H1 (cell line): ENCODE results near the gene SLC6A7. TPM values are rescaled to one million over a fixed set of nuclear protein-coding genes. Genes with fewer than 3 reads are reported as not detected.

Source experiments
- CTCF ChIA-PET: fragments of 300-600 bp; sonication (Branson Sonifier 250); formaldehyde crosslinking; loops from one replicate; lab custom pipeline; 2021; ENCODE audit not compliant: partially characterized antibody; lab: Charles Lee
- POLR2A ChIA-PET: fragments of 300-600 bp; sonication (Branson Sonifier 250); formaldehyde crosslinking; loops from one replicate; lab custom pipeline; 2021; ENCODE audit warnings: inconsistent platforms; ENCODE audit not compliant: partially characterized antibody; lab: Charles Lee
- DNase-seq, 2 experiments: peaks; one replicate each; pipeline versions ENCODE4 v3.0.0 to v3.0.0-alpha.2; 2010 to 2022; ENCODE audit warnings: low spot score in 2 of 2, low read depth in 1 of 2, mixed read lengths in 1 of 2
- FAIRE-seq: peaks from 2 replicates; lab custom pipeline; 2011; peaks lifted over from hg19 to GRCh38; lab: Jason Lieb, UNC
- H2AFZ ChIP-seq: 2 replicates; pipeline ENCODE4 v1.8.1; 2012; ENCODE audit warnings: low read length, inconsistent platforms
- H2AK5ac ChIP-seq: 2 replicates; pipeline ENCODE4 v1.6.1; 2013; ENCODE audit warnings: low read depth, low read length
- H2BK120ac ChIP-seq: replicated peaks from 2 replicates; pipeline ENCODE3; 2013; ENCODE audit warnings: low read depth, low read length, inconsistent platforms
- H2BK12ac ChIP-seq: 2 replicates; pipeline ENCODE4 v1.6.1; 2013; ENCODE audit warnings: low read depth, low read length
- H2BK15ac ChIP-seq: 2 replicates; pipeline ENCODE4 v1.6.1; 2013; ENCODE audit warnings: low read length
- H2BK20ac ChIP-seq: 2 replicates; pipeline ENCODE4 v1.6.1; 2013; ENCODE audit warnings: low read length
- H2BK5ac ChIP-seq: 2 replicates; pipeline ENCODE4 v1.6.1; 2013; ENCODE audit warnings: low read depth, low read length
- H3K14ac ChIP-seq: 2 replicates; pipeline ENCODE4 v1.6.1; 2013; ENCODE audit warnings: inconsistent platforms; ENCODE audit not compliant: insufficient read length
- H3K18ac ChIP-seq: 2 replicates; pipeline ENCODE4 v1.6.1; 2013; ENCODE audit warnings: low read length; ENCODE audit errors: extremely low read depth
- H3K23ac ChIP-seq: 2 replicates; pipeline ENCODE4 v1.6.1; 2013; ENCODE audit warnings: inconsistent platforms; ENCODE audit not compliant: insufficient read length
- H3K23me2 ChIP-seq: 2 replicates; pipeline ENCODE4 v1.6.1; 2013; ENCODE audit warnings: low read depth, low read length
- H3K27ac ChIP-seq: 2 replicates; pipeline ENCODE4 v1.6.1; 2011; ENCODE audit warnings: low read depth, low read length, inconsistent platforms
- H3K27me3 ChIP-seq, 4 experiments: replicated peaks in 1 of 4; 1 replicate in 1 of 4; 2 replicates in 3 of 4; pipeline versions ENCODE4 v1.6.1 to v1.8.1; 2011 to 2013; ENCODE audit warnings: low read length in 3 of 4, mild to moderate bottlenecking in 3 of 4, inconsistent platforms in 2 of 4, mixed read lengths in 2 of 4, moderate library complexity in 1 of 4; ENCODE audit not compliant: control insufficient read depth in 3 of 4, insufficient read depth in 3 of 4; ENCODE audit errors: extremely low read depth in 1 of 4
- H3K36me3 ChIP-seq, 4 experiments: 2 replicates each; pipeline versions ENCODE4 v1.6.1 to v1.8.1; 2011 to 2013; ENCODE audit warnings: mild to moderate bottlenecking in 4 of 4, low read length in 3 of 4, moderate library complexity in 2 of 4, control low read depth in 1 of 4, inconsistent platforms in 1 of 4; ENCODE audit not compliant: insufficient read depth in 4 of 4, control insufficient read depth in 2 of 4
- H3K4ac ChIP-seq: replicated peaks from 2 replicates; pipeline ENCODE3; 2013; ENCODE audit warnings: low read length, low read depth, mixed read lengths, inconsistent platforms; ENCODE audit not compliant: insufficient read length
- H3K4me1 ChIP-seq, 4 experiments: replicated peaks in 1 of 4; 1 replicate in 1 of 4; 2 replicates in 3 of 4; pipeline versions ENCODE4 v1.6.1 to v1.8.1; 2011 to 2013; ENCODE audit warnings: low read length in 3 of 4, inconsistent platforms in 2 of 4, mixed read lengths in 1 of 4; ENCODE audit not compliant: insufficient read depth in 4 of 4, control insufficient read depth in 3 of 4
- H3K4me2 ChIP-seq, 2 experiments: 2 replicates each; pipeline versions ENCODE4 v1.6.1 to v1.8.1; 2011 to 2013; ENCODE audit warnings: low read depth in 2 of 2, low read length in 2 of 2, control low read depth in 1 of 2, inconsistent platforms in 1 of 2, mild to moderate bottlenecking in 1 of 2; ENCODE audit not compliant: insufficient read depth in 1 of 2
- H3K4me3 ChIP-seq, 4 experiments: fragments of 200-600, 300-600 bp in 1 of 4; sonication (generic), shearing (Covaris generic), sonication (Bioruptor Twin) in 1 of 4; 2 replicates each; pipeline versions ENCODE4 v1.5.1 to v1.8.1; 2011 to 2016; ENCODE audit warnings: low read length in 4 of 4, low read depth in 3 of 4, control low read depth in 2 of 4, inconsistent platforms in 2 of 4, mild to moderate bottlenecking in 2 of 4, mixed read lengths in 1 of 4, moderate library complexity in 1 of 4; ENCODE audit not compliant: insufficient read depth in 2 of 4; ENCODE audit errors: extremely low read depth in 1 of 4
- H3K56ac ChIP-seq: replicated peaks from 2 replicates; pipeline ENCODE3; 2013; ENCODE audit warnings: low read depth, mild to moderate bottlenecking, mixed read lengths, low read length, inconsistent platforms; ENCODE audit not compliant: insufficient read length
- H3K79me1 ChIP-seq: 2 replicates; pipeline ENCODE4 v1.6.1; 2013; ENCODE audit warnings: low read depth, low read length, control low read depth
- H3K79me2 ChIP-seq, 2 experiments: 2 replicates each; pipeline versions ENCODE4 v1.6.1 to v1.8.1; 2012 to 2013; ENCODE audit warnings: low read length in 2 of 2, mild to moderate bottlenecking in 2 of 2, inconsistent platforms in 1 of 2; ENCODE audit not compliant: insufficient read depth in 2 of 2, control insufficient read depth in 1 of 2
- H3K9ac ChIP-seq, 4 experiments: replicated peaks in 1 of 4; 1 replicate in 1 of 4; 2 replicates in 3 of 4; pipeline versions ENCODE4 v1.6.1 to v1.8.1; 2011 to 2013; ENCODE audit warnings: low read depth in 3 of 4, low read length in 3 of 4, control low read depth in 2 of 4, mild to moderate bottlenecking in 2 of 4, moderate library complexity in 2 of 4, inconsistent platforms in 1 of 4; ENCODE audit errors: extremely low read depth in 1 of 4
- H3K9me3 ChIP-seq, 2 experiments: 2 replicates each; pipeline versions ENCODE4 v1.6.1 to v1.8.1; 2012 to 2013; ENCODE audit warnings: mild to moderate bottlenecking in 2 of 2, moderate library complexity in 2 of 2, control low read depth in 1 of 2, inconsistent platforms in 1 of 2, low read depth in 1 of 2, low read length in 1 of 2, mixed read lengths in 1 of 2; ENCODE audit not compliant: insufficient read depth in 2 of 2
- H4K20me1 ChIP-seq, 2 experiments: replicated peaks in 1 of 2; 2 replicates each; pipeline versions ENCODE3 to v1.8.1; 2011 to 2013; ENCODE audit warnings: inconsistent platforms in 2 of 2, low read length in 2 of 2, mild to moderate bottlenecking in 1 of 2; ENCODE audit not compliant: insufficient read depth in 2 of 2, control insufficient read depth in 1 of 2
- H4K5ac ChIP-seq: 2 replicates; pipeline ENCODE4 v1.6.1; 2013; ENCODE audit warnings: low read length, low read depth, mixed read lengths, inconsistent platforms; ENCODE audit not compliant: insufficient read length
- H4K8ac ChIP-seq: 2 replicates; pipeline ENCODE4 v1.8.0; 2013; ENCODE audit warnings: mild to moderate bottlenecking, moderate library complexity, low read length, inconsistent platforms; ENCODE audit not compliant: insufficient read depth; ENCODE audit errors: extremely low read depth
- H4K91ac ChIP-seq: replicated peaks from 2 replicates; pipeline ENCODE3; 2013; ENCODE audit warnings: low read length, mixed read lengths, inconsistent platforms; ENCODE audit not compliant: insufficient read length
- BACH1 ChIP-seq: IDR thresholded peaks from 2 replicates; pipeline ENCODE4 v1.6.1; 2012; ENCODE audit warnings: low read length, improper control_type of control experiment
- BRCA1 ChIP-seq: IDR thresholded peaks from 2 replicates; pipeline ENCODE4 v1.6.1; 2012; ENCODE audit warnings: low read depth, low read length, improper control_type of control experiment
- CTBP2 ChIP-seq: IDR thresholded peaks from 2 replicates; pipeline ENCODE4 v1.7.0; 2011; ENCODE audit warnings: borderline replicate concordance, mild to moderate bottlenecking, moderate library complexity, mixed read lengths, low read length; ENCODE audit not compliant: insufficient read depth, insufficient read length
- KDM4A ChIP-seq: IDR thresholded peaks from one replicate; pipeline ENCODE4 v1.7.1; 2012; ENCODE audit warnings: low read depth, mild to moderate bottlenecking, moderate library complexity, low read length, inconsistent platforms; ENCODE audit not compliant: severe bottlenecking
- KDM5A ChIP-seq: fragments of 200-600 bp; IDR thresholded peaks from 2 replicates; pipeline ENCODE4 v1.7.1; 2012; ENCODE audit warnings: mild to moderate bottlenecking, low read length, inconsistent platforms, mixed read lengths
- NANOG ChIP-seq: IDR thresholded peaks from 2 replicates; pipeline ENCODE4 v1.6.1; 2011; ENCODE audit warnings: low read length, low read depth, mild to moderate bottlenecking, inconsistent platforms; ENCODE audit not compliant: insufficient read depth, poor library complexity, severe bottlenecking
- POLR2AphosphoS5 ChIP-seq: IDR thresholded peaks from 2 replicates; pipeline ENCODE4 v1.6.1; 2011; ENCODE audit warnings: low read depth, low read length
- RBBP5 ChIP-seq: IDR thresholded peaks from 2 replicates; pipeline ENCODE4 v1.7.1; 2012; ENCODE audit warnings: low read depth, mild to moderate bottlenecking, inconsistent platforms, low read length, moderate library complexity, borderline replicate concordance
- RNF2 ChIP-seq: fragments of 200-900, 300-1000 bp; sonication (generic); IDR thresholded peaks from 2 replicates; pipeline ENCODE4 v1.7.1; 2016; ENCODE audit warnings: borderline replicate concordance, low read depth, mild to moderate bottlenecking, antibody characterized with exemption, low read length; ENCODE audit not compliant: poor library complexity, severe bottlenecking; ENCODE audit errors: missing control alignments
- SIN3A ChIP-seq, 2 experiments: IDR thresholded peaks in 1 of 2; conservative IDR thresholded peaks in 1 of 2; 2 replicates each; pipeline ENCODE4 v1.6.1; 2011 to 2012; ENCODE audit warnings: low read length in 2 of 2, improper control_type of control experiment in 1 of 2, low read depth in 1 of 2, mild to moderate bottlenecking in 1 of 2
- SRF ChIP-seq: IDR thresholded peaks from 2 replicates; pipeline ENCODE4 v1.6.1; 2011; ENCODE audit warnings: mild to moderate bottlenecking, low read depth, low read length, moderate library complexity
- SUZ12 ChIP-seq: fragments of 200-600 bp; sonication (generic); IDR thresholded peaks from 2 replicates; pipeline ENCODE4 v1.6.1; 2012; ENCODE audit warnings: mild to moderate bottlenecking, inconsistent platforms, low read length, moderate library complexity, mixed read lengths
- WGBS, 2 experiments: shearing (Covaris generic) in 1 of 2; methylation state at CpG; one replicate each; pipeline versions ENCODE4 v1.1.6 to v1.1.7; 2013 to 2015; ENCODE audit warnings: low lambda C conversion rate in 2 of 2, mixed read lengths in 2 of 2, inconsistent platforms in 1 of 2, low coverage in 1 of 2, missing lambda C conversion rate in 1 of 2; ENCODE audit not compliant: insufficient replicate concordance in 2 of 2, insufficient coverage in 1 of 2, insufficient read length in 1 of 2; ENCODE audit errors: extremely low coverage in 1 of 2, missing lambda C conversion rate in 1 of 2; 5-methylcytosine and 5-hydroxymethylcytosine counted together
- polyA plus RNA-seq, 7 experiments: library from polyadenylated mRNA; depleted of rRNA in 3 of 7; stranded (reverse) in 5 of 7; unstranded in 2 of 7; fragments of >200 nt in 5 of 7; fragments of 200-250 nt in 2 of 7; gene quantifications; 1 replicate in 5 of 7; 2 replicates in 1 of 7; 4 replicates in 1 of 7; pipeline versions ENCODE4 v1.2.1 to v1.2.3, GENCODE V29; 2011 to 2013; ENCODE audit warnings: missing spikeins in 2 of 7, mixed read lengths in 2 of 7
- total RNA-seq: library from RNA; stranded (reverse); fragmentation: NEBNext Ultra II Directional; extraction: Animal tissue kit (Norgen Biotek cat#: 25700); gene quantifications from 2 replicates; pipeline ENCODE4 v1.2.1, GENCODE V29; 2021

The SLC6A7 gene
- total and polyA plus RNA-seq, 2 of the 8 experiments (the other 6 are each of a cell fraction or from before 2014, with no cell fraction given) = 0.07 to 0.12 TPM

- no peak overlapping the region for H2AK5ac ChIP-seq
- no peaks in the 10 kb centered on the region for H3K23me2 ChIP-seq
- no peaks in the 10 kb centered on the region for H4K20me1 ChIP-seq
- H4K5ac ChIP-seq = no peak overlapping the region
- H4K91ac ChIP-seq = no peak overlapping the region
- no peak overlapping the region for H3K4me2 ChIP-seq
- FAIRE-seq (no peak), DNase-seq (no peak)
- H2BK120ac ChIP-seq = no peak overlapping the region
- no peak overlapping the region for H2BK5ac ChIP-seq
- H3K14ac ChIP-seq = no peak overlapping the region
- H3K79me1 ChIP-seq = no peaks in the 10 kb centered on the region; the same call in 1 of the 2 replicates
- CTCF ChIA-PET = interaction anchor here (0.6 to 17.8 kb wide), 16 partner anchors 14 to 215 kb away, joined by 3 to 406 read pairs (median 9); partner anchors contain the start of genes CDX1, PDGFRB and SLC6A7
- 83% methylated on average over 8 of the region's 8 CpGs; no CpG with 5 or more reads in 1 of the 2 experiments for WGBS, 2 experiments
- no peak overlapping the region for H3K23ac ChIP-seq
- H3K27me3 ChIP-seq = peaks cover 0 to 13% (median 5%) of the 10 kb centered on the region in 4 experiments; a peak in 4 of 7 replicates
- H3K4ac ChIP-seq = no peak overlapping the region
- no peak overlapping the region for H2AFZ ChIP-seq
- no peaks in the 10 kb centered on the region; a peak in 1 of 7 replicates for H3K4me1 ChIP-seq
- no peak overlapping the region for H3K4me3 ChIP-seq
- no peak overlapping the region for H2BK20ac ChIP-seq
- no peak overlapping the region for H4K8ac ChIP-seq
- H3K79me2 ChIP-seq = no peaks in the 10 kb centered on the region
- POLR2A ChIA-PET = interaction anchor here (1.3 kb wide), 1 partner anchor 30 kb away, joined by 4 read pairs; no protein-coding TSS in a partner anchor
- no peak overlapping the region for H3K18ac ChIP-seq
- no peak overlapping the region for H3K56ac ChIP-seq
- no peak overlapping the region for H3K9ac ChIP-seq
- no peak overlapping the region for H3K27ac ChIP-seq
- no peaks in the 10 kb centered on the region for H3K9me3 ChIP-seq
- H2BK15ac ChIP-seq = no peak overlapping the region
- no peak overlapping the region for H2BK12ac ChIP-seq
- no peaks in the 10 kb centered on the region for H3K36me3 ChIP-seq
- TF ChIP-seq KDM5A = no peak
- no peak for TF ChIP-seq RBBP5
- TF ChIP-seq RNF2 = no peak
- TF ChIP-seq CTBP2 = no peak
- no peak for TF ChIP-seq SIN3A (conservative IDR thresholded peaks at IDR 0.05 in 1 of 2, IDR thresholded peaks at IDR 0.05 in 1 of 2; ENCODE audit: low read depth in 1 of 2, low read length in 2 of 2)
- no peak for TF ChIP-seq SRF
- no peak for TF ChIP-seq SUZ12
- TF ChIP-seq POLR2AphosphoS5 = no peak
- TF ChIP-seq BRCA1 = no peak
- no peak for TF ChIP-seq KDM4A
- TF ChIP-seq NANOG = no peak
- TF ChIP-seq BACH1 = no peak
Measured at GRCh38 chr5:150176745-150177477, 13.0 kb upstream of the SLC6A7 start.
